Subcutaneous abdominal adipose tissue (tissue), 5 donors: ENCODE measurements around the gene ANO10.

ENCODE experiments used
- H3K27ac ChIP-seq: one replicate; pipeline ENCODE4 v1.7.0; 2013; ENCODE audit warnings: low read depth, mild to moderate bottlenecking, inconsistent platforms, low read length, moderate library complexity
- H3K27me3 ChIP-seq, 5 donors: one replicate each; pipeline ENCODE4 v1.7.0; 2013; ENCODE audit warnings: low read length in 5 of 5, inconsistent platforms in 1 of 5; ENCODE audit not compliant: control insufficient read depth in 5 of 5, insufficient read depth in 4 of 5
- H3K36me3 ChIP-seq, 5 donors: one replicate each; pipeline ENCODE4 v1.7.0; 2013; ENCODE audit warnings: low read length in 5 of 5; ENCODE audit not compliant: control insufficient read depth in 5 of 5, insufficient read depth in 5 of 5
- H3K4me1 ChIP-seq, 5 donors: one replicate each; pipeline ENCODE4 v1.7.0; 2013; ENCODE audit warnings: low read length in 5 of 5, mild to moderate bottlenecking in 3 of 5, moderate library complexity in 1 of 5; ENCODE audit not compliant: control insufficient read depth in 5 of 5, insufficient read depth in 5 of 5
- H3K4me3 ChIP-seq, 5 donors: one replicate each; pipeline ENCODE4 v1.7.0; 2013; ENCODE audit warnings: low read length in 5 of 5, low read depth in 1 of 5
- H3K9ac ChIP-seq, 5 donors: one replicate each; pipeline ENCODE4 v1.7.0; 2013; ENCODE audit warnings: low read length in 5 of 5, mild to moderate bottlenecking in 4 of 5, moderate library complexity in 3 of 5
- H3K9me3 ChIP-seq, 5 donors: one replicate each; pipeline ENCODE4 v1.7.0; 2013; ENCODE audit warnings: low read length in 5 of 5; ENCODE audit not compliant: control insufficient read depth in 5 of 5
- donor health status: healthy.
- donor health status: healthy.
- donor health status: healthy.
- donor health status: healthy.
- donor health status: healthy.

The ANO10 gene

DNA sequence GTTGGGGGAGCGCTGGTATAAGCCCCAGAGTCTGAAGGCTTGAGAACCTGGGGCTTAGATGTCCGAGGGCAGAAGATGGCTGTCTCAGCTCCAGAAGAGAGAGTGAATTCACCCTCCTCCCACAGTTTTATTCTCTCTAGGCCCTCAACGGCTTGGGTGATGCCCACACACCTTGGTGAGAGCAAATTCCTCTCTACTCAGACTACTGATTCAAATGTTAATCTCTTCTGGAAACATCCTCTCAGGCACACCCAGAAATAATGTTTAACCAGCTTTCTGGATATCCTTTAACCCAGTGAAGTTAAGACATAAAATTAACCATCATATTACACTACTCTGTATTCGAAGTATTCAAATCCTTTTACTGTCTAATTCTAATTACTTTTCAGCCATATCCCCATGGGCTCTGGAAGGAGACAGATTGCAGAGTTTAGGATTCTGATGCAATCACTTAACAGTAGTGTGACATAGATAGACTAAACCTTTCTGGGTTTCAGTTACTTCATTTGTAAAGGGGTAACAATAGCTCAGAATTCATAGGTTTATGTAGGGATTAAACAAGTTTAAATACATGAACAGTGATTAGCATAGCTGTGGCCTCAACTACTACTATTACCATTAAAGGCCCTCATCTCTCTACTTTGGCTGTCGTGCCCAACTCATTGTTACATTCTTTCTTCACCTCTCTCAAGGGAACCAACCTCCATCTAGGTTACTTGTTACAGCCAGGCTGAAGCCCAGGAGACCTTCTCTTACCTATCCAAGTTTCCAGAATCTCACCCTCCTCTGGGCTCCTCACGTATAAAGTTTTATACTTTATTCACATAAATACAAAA, 25.7 kb upstream of the ANO10 start:
- H3K4me1 ChIP-seq = peaks cover 0 to 18% (median 17%) of the 10 kb centered on the region in 5 donors
- no peaks in the 10 kb centered on the region for H3K9me3 ChIP-seq
- peak overlapping the region in 1 of 5 donors; percentile 27 for H3K9ac ChIP-seq
- no peaks in the 10 kb centered on the region for H3K27me3 ChIP-seq
- H3K4me3 ChIP-seq = no peak overlapping the region
- no peaks in the 10 kb centered on the region for H3K36me3 ChIP-seq
- peak overlapping the region; percentile 55 for H3K27ac ChIP-seq

DNA sequence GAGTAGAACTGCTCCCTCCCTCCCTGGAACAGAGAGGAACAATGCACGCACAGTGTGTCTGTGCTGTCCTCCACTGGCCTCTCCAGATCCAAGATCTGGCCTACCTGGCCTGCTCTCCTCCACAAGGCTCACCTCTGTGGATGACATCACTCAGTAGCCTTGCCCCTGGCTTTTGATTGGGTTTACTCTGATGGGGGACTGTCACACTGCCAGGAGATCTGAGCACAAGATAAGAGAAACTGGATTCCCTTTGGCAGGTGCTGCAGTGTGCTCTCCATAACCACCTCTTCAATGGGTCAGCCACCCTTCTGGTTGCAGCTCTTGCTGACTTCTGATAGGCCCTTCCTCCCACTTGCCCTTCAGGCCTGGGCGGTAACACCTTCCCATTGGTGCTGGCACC, 22.6 kb upstream of the ANO10 start:
- H3K36me3 ChIP-seq = no peaks in the 10 kb centered on the region
- peaks cover 0 to 30% (median 20%) of the 10 kb centered on the region in 5 donors for H3K4me1 ChIP-seq
- H3K9me3 ChIP-seq = no peaks in the 10 kb centered on the region
- no peak overlapping the region for H3K27ac ChIP-seq
- H3K9ac ChIP-seq = no peak overlapping the region
- no peaks in the 10 kb centered on the region for H3K27me3 ChIP-seq
- H3K4me3 ChIP-seq = no peak overlapping the region

DNA sequence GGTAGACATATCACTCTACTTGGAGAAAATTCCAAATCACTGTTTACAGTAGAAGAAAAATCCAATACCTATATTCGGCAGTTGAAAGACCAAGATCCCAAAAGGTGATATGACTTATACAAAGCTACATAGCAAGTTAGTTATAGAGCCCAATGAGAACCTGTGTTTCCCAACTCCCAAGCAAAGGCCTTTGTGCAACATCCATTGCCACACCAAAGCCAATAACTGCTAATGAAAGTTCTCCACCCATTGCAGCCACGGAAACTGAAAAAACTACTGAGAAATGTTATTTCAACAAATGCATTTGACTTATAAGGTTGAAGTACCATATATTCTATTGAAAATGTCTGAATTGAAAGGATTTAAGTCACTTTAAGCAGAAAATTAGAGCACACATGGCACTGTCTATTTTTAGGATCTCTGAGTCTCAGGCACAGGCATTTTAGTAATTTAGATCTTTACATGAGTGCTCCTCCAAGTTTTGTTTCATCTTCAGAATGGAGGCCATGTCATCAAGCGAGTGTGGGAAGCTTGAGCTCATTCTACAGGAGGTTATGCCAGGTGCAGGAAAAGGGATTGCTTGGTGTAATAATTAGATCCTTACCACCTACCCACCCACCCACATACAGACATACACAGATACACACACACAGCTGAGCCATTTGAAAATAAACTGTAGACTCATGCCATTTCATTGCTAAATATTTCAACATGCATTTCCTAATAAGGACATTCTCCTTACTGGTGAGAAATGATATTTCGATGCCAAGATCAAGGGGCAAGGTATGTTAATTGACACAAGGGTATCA, 19.7 kb upstream of the ANO10 start:
- no peak overlapping the region for H3K9ac ChIP-seq
- no peak overlapping the region for H3K4me3 ChIP-seq
- peak overlapping the region; percentile 21 for H3K27ac ChIP-seq
- H3K27me3 ChIP-seq = no peaks in the 10 kb centered on the region
- H3K4me1 ChIP-seq = peaks cover 0 to 13% (median 5%) of the 10 kb centered on the region in 5 donors
- no peaks in the 10 kb centered on the region for H3K36me3 ChIP-seq
- H3K9me3 ChIP-seq = no peaks in the 10 kb centered on the region

DNA sequence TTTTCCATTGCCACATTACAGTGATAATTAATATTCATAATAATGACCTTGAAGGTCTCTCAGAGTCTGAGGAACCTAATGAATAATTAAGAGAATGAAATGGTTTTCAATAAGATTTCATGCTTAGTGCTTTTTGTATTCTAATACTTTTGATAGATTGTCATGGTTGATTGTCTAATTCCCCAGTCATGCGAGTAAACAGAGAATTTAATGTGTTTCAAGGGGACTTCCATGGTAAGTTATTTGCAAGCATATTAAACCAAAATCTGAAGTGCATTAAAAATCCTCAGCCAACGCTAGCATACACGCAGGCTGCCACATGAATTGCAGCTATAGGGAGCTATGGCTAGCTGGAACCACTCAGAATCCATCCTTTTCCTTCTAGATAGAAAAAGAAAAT, 18.9 kb upstream of the ANO10 start:
- H3K4me3 ChIP-seq = no peak overlapping the region
- H3K9ac ChIP-seq = no peak overlapping the region
- no peaks in the 10 kb centered on the region for H3K9me3 ChIP-seq
- H3K4me1 ChIP-seq = peaks cover 0 to 13% (median 5%) of the 10 kb centered on the region in 5 donors
- no peak overlapping the region for H3K27ac ChIP-seq
- H3K27me3 ChIP-seq = no peaks in the 10 kb centered on the region
- no peaks in the 10 kb centered on the region for H3K36me3 ChIP-seq

DNA sequence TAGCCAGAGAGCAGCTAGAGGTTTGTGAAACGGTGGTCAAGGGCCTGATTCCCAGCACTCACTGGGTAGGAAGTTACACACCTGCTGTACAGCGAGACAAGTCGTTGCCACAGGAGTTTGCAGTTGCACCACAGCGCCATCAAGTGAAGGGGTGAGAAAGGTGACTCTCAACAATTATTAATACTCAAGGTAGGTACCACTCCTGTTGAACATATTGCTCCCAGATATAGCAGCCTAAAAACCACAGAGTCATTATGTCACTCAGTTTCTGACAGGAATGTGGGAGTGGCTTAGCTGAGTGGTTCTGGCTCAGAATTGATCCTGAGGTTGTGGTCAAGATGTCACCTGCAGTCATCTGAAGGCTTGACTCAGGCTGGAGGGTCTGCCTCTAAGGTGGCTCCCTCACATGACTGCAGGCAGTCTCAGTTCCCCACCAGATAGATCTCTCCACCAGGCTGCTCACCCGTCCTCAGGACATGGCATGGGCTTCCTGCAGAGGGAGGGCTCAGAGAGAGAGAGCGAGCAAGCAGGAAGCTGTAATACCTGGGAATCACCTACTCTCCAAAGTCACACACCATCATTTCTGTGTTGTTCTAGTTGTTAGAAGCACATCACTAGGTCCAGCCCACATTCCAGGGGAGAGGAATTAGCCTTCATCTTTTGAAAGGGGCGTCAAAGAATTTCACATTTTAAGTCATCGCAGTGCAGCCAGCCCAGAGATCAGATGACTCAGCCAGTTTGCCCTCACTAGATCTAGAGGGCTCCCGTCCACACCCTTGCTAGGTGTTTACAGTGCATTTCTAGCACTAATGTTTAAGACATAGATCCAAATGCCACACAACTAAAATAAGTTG, 17.0 kb upstream of the ANO10 start:
- Histone ChIP-seq H3K9me3 (no peaks in the 10 kb centered on the region), H3K4me3 (no peak overlapping the region), H3K27me3 (no peaks in the 10 kb centered on the region), H3K9ac (no peak overlapping the region), H3K36me3 (no peaks in the 10 kb centered on the region), H3K27ac (no peak overlapping the region), H3K4me1 (peaks cover 0 to 13% (median 5%) of the 10 kb centered on the region in 5 donors)

DNA sequence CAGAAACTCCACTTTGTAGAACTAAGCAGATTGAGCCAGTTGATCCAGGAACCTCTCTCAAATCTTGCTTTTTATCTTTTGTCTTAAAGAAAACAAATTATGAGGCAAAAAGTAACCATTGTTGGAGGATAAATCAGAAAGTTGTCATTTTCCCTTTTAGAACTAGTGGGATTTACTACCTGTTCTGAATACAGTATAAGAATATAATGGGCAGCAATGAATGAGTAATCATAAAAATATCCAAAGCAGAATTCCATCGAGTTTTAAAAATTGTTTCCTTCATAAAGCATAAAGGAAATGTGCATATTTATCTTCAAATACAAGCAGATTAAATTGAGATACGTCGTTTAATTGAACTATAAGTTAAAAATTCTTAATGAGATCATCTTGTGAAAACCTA, 15.9 kb upstream of the ANO10 start:
- H3K4me1 ChIP-seq = peaks cover 0 to 13% (median 5%) of the 10 kb centered on the region in 5 donors
- H3K36me3 ChIP-seq = no peaks in the 10 kb centered on the region
- no peaks in the 10 kb centered on the region for H3K9me3 ChIP-seq
- no peak overlapping the region for H3K9ac ChIP-seq
- no peaks in the 10 kb centered on the region for H3K27me3 ChIP-seq
- no peak overlapping the region for H3K4me3 ChIP-seq
- no peak overlapping the region for H3K27ac ChIP-seq

DNA sequence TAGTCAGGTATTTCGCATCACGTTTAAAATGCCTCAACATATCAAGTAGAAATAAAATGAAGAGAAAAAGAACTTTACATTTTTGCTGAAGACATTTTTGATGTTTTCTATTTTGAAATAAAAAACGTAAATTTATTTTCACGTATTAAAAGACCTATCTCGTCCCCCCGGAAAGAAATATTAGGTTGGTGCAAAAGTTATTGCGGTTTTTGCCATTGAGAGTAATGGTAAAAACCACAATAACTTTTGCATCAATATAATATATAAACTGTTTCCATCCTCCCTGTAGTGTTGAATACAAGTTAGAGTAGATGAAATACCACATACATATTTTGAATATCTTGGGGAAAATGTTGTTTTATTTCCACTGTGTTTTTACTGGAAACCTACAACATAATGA, 11.2 kb upstream of the ANO10 start:
- Histone ChIP-seq H3K36me3 (no peaks in the 10 kb centered on the region), H3K9ac (no peak overlapping the region), H3K4me3 (no peak overlapping the region), H3K27ac (no peak overlapping the region), H3K4me1 (no peaks in the 10 kb centered on the region), H3K9me3 (no peaks in the 10 kb centered on the region), H3K27me3 (no peaks in the 10 kb centered on the region)

DNA sequence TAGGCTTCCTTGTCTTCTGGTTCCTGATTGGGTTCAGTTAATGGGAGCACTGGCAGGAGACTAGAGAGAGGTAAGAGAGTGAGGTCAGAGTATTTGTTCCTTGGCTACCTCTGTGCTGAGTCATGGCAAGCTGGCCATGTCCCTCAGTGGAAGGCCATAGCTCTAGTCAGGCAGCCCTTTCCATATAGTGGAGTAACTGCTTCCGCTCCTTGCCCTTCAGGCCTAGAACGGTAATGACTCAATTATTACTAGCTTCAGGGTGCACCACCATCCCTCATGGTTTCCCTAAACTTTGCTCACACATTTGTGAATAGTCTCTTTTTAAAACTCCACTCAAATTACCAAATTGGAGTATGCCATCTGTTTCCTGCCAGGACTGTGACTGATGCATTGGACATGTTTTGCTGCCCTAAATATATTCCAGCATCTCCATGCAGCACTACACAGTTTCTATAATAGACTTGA, 10.5 kb upstream of the ANO10 start:
- no peaks in the 10 kb centered on the region for H3K36me3 ChIP-seq
- no peaks in the 10 kb centered on the region for H3K27me3 ChIP-seq
- H3K4me3 ChIP-seq = no peak overlapping the region
- H3K27ac ChIP-seq = no peak overlapping the region
- no peaks in the 10 kb centered on the region for H3K9me3 ChIP-seq
- H3K4me1 ChIP-seq = no peaks in the 10 kb centered on the region
- no peak overlapping the region for H3K9ac ChIP-seq

DNA sequence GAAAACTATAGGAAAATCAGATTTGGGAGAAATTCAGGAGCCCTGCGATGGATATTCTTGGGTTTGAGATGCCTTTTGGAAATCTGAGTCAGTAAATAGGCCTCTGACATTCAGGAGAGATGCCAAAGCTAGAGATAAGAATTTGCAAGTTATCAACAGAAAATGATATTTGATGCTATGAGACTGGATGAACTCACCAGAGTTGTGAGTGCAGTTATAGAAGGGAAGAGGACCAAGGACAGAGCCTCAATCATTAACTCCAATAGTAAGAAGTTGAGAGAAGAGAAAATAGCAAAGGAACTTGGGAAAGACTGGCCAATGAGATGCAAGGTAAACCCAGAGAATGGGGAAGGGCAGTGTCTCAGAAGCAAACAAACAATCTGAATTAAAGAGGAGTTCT, 7.9 kb upstream of the ANO10 start:
- no peaks in the 10 kb centered on the region for H3K9me3 ChIP-seq
- no peaks in the 10 kb centered on the region for H3K27me3 ChIP-seq
- H3K36me3 ChIP-seq = no peaks in the 10 kb centered on the region
- H3K27ac ChIP-seq = no peak overlapping the region
- no peaks in the 10 kb centered on the region for H3K4me1 ChIP-seq
- no peak overlapping the region for H3K4me3 ChIP-seq
- H3K9ac ChIP-seq = no peak overlapping the region
